ENCODE results near the gene GHR.

GHR gene

GRCh38 chr5:42751044-42751443 lies 327.8 kb downstream of the GHR start:
- no peak overlapping the region for H3K9ac ChIP-seq
- H3K27me3 ChIP-seq (ENCODE audit: insufficient read depth, low read depth), result no peaks in the 10 kb centered on the region
- H3K4me1 ChIP-seq (ENCODE audit: low read depth, poor library complexity, severe bottlenecking), result peaks cover 10% of the 10 kb centered on the region
- no peaks in the 10 kb centered on the region for H3K36me3 ChIP-seq (ENCODE audit: insufficient read depth)
- no peaks in the 10 kb centered on the region for H4K20me1 ChIP-seq (ENCODE audit: insufficient read depth)
- no peak overlapping the region for H3K4me2 ChIP-seq
- H2AFZ ChIP-seq (ENCODE audit: low read depth), result no peak overlapping the region
- no peaks in the 10 kb centered on the region for H3K79me2 ChIP-seq (ENCODE audit: insufficient read depth, low read depth)
- no peak overlapping the region for H3K4me3 ChIP-seq (IDR thresholded peaks at IDR 0.05; ENCODE audit: insufficient read depth, low read depth, low read length)
- H3K27ac ChIP-seq, result no peak overlapping the region
- TF ChIP-seq CTCF (conservative IDR thresholded peaks at IDR 0.05; ENCODE audit: low read depth, low read length), result no peak

- TF ChIP-seq CTCF (conservative IDR thresholded peaks at IDR 0.05; ENCODE audit: low read depth, low read length), result no peak
- no peaks in the 10 kb centered on the region for H3K27me3 ChIP-seq (ENCODE audit: insufficient read depth, low read depth)
- no peaks in the 10 kb centered on the region for H3K79me2 ChIP-seq (ENCODE audit: insufficient read depth, low read depth)
- no peak overlapping the region for H2AFZ ChIP-seq (ENCODE audit: low read depth)
- H3K9ac ChIP-seq, result no peak overlapping the region
- no peak overlapping the region for H3K4me2 ChIP-seq
- H3K36me3 ChIP-seq (ENCODE audit: insufficient read depth), result no peaks in the 10 kb centered on the region
- peaks cover 10% of the 10 kb centered on the region for H3K4me1 ChIP-seq (ENCODE audit: low read depth, poor library complexity, severe bottlenecking)
- H3K27ac ChIP-seq, result no peak overlapping the region
- H4K20me1 ChIP-seq (ENCODE audit: insufficient read depth), result no peaks in the 10 kb centered on the region
- H3K4me3 ChIP-seq (IDR thresholded peaks at IDR 0.05; ENCODE audit: insufficient read depth, low read depth, low read length), result no peak overlapping the region
Observed at GRCh38 chr5:42753099-42753498, 329.9 kb downstream of the GHR start.

- Histone ChIP-seq H3K9ac (no peak within 1 kb of the TSS), H3K79me2 (ENCODE audit: insufficient read depth, low read depth) (no peaks in the 10 kb centered on the region), H2AFZ (ENCODE audit: low read depth) (no peak within 1 kb of the TSS), H3K4me1 (ENCODE audit: low read depth, poor library complexity, severe bottlenecking) (no peaks in the 10 kb centered on the region), H3K36me3 (ENCODE audit: insufficient read depth) (no peaks in the 10 kb centered on the region), H4K20me1 (ENCODE audit: insufficient read depth) (no peaks in the 10 kb centered on the region), H3K4me3 (IDR thresholded peaks at IDR 0.05; ENCODE audit: insufficient read depth, low read depth, low read length) (no peak within 1 kb of the TSS), H3K4me2 (no peak within 1 kb of the TSS), H3K27me3 (ENCODE audit: insufficient read depth, low read depth) (no peaks in the 10 kb centered on the region), H3K27ac (no peak within 1 kb of the TSS)
- TF ChIP-seq CTCF (conservative IDR thresholded peaks at IDR 0.05; ENCODE audit: low read depth, low read length), result no peak
Observed at GRCh38 chr5:42756606-42757601, 333.7 kb downstream of the GHR start, which contains the start of gene CCDC152. CCDC152 (plus strand) TSS chr5:42756818; CDS start chr5:42759122, 2,304 bp downstream.

- Histone ChIP-seq H3K27ac (no peak overlapping the region), H3K79me2 (ENCODE audit: insufficient read depth, low read depth) (no peaks in the 10 kb centered on the region)
Observed at GRCh38 chr5:42759456-42759855, 336.2 kb downstream of the GHR start.

More at GRCh38 chr5:42759456-42759855, 336.2 kb downstream of the GHR start:
- H4K20me1 ChIP-seq (ENCODE audit: insufficient read depth), result no peaks in the 10 kb centered on the region
- no peaks in the 10 kb centered on the region for H3K4me1 ChIP-seq (ENCODE audit: low read depth, poor library complexity, severe bottlenecking)
- H3K4me3 ChIP-seq (IDR thresholded peaks at IDR 0.05; ENCODE audit: insufficient read depth, low read depth, low read length), result no peak overlapping the region
- H3K27me3 ChIP-seq (ENCODE audit: insufficient read depth, low read depth), result no peaks in the 10 kb centered on the region
- no peak for TF ChIP-seq CTCF (conservative IDR thresholded peaks at IDR 0.05; ENCODE audit: low read depth, low read length)
- H3K36me3 ChIP-seq (ENCODE audit: insufficient read depth), result no peaks in the 10 kb centered on the region
- no peak overlapping the region for H2AFZ ChIP-seq (ENCODE audit: low read depth)
- H3K4me2 ChIP-seq, result no peak overlapping the region
- H3K9ac ChIP-seq, result no peak overlapping the region
